Choroid plexus epithelial cell (primary cell): ENCODE results near the gene UBE2I.

Experiments used
- DNase-seq: peaks from one replicate; pipeline ENCODE4 v3.0.0-alpha.2; 2010; ENCODE audit warnings: low read depth
- H3K4me3 ChIP-seq: 2 replicates; pipeline ENCODE4 v1.5.1; 2011; ENCODE audit warnings: low read depth, mild to moderate bottlenecking, control low read depth, low read length, moderate library complexity
- CTCF ChIP-seq: conservative IDR thresholded peaks from 2 replicates; pipeline ENCODE4 v1.5.1; 2011; ENCODE audit warnings: low read depth, mild to moderate bottlenecking, control low read depth, inconsistent platforms, low read length, moderate library complexity

UBE2I gene

GRCh38 chr16:1277617-1278282 is 31.7 kb upstream of the UBE2I start:
- DNase-seq: no peak
- TF ChIP-seq CTCF: no peak
- no peak overlapping the region for H3K4me3 ChIP-seq

GRCh38 chr16:1278477-1278876 is 31.0 kb upstream of the UBE2I start:
- no peak overlapping the region for H3K4me3 ChIP-seq
- DNase-seq: peak; percentile 25
- TF ChIP-seq CTCF: no peak

- no peak for DNase-seq
- no peak overlapping the region for H3K4me3 ChIP-seq
- TF ChIP-seq CTCF: no peak
Observed at GRCh38 chr16:1279081-1279944, 30.1 kb upstream of the UBE2I start.

GRCh38 chr16:1279945-1280589 is 29.4 kb upstream of the UBE2I start:
- DNase-seq: no peak
- TF ChIP-seq CTCF: no peak
- no peak overlapping the region for H3K4me3 ChIP-seq

GRCh38 chr16:1280783-1281182 is 28.7 kb upstream of the UBE2I start:
- no peak for DNase-seq
- no peak overlapping the region for H3K4me3 ChIP-seq
- TF ChIP-seq CTCF: no peak

GRCh38 chr16:1281517-1281916 is 27.9 kb upstream of the UBE2I start:
- no peak for DNase-seq
- TF ChIP-seq CTCF: no peak
- H3K4me3 ChIP-seq: no peak overlapping the region
